Esophagus squamous epithelium (tissue), 5 donors: ENCODE data around the gene FIBP. TPM values are rescaled to one million over a fixed set of nuclear protein-coding genes. Genes with fewer than 3 reads are reported as not detected.
A peak's percentile ranks its signal among the peaks of the same experiment; 100 is the strongest.

Experiments used
- DNase-seq: peaks from one replicate; lab custom pipeline; 2025; lab: John Stamatoyannopoulos, UW
- H3K27ac ChIP-seq, 4 donors: fragments of 200-600 bp; sonication (generic); one replicate each; pipeline ENCODE4 v1.5.1; 2016 to 2019; ENCODE audit warnings: mild to moderate bottlenecking in 1 of 4
- H3K27me3 ChIP-seq, 4 donors: fragments of 200-600 bp; sonication (generic); 1 replicate in 3 of 4; 2 replicates in 1 of 4; pipeline versions ENCODE4 v1.5.1 to v1.6.0; 2017 to 2021; ENCODE audit warnings: antibody characterized with exemption in 1 of 4
- H3K36me3 ChIP-seq, 3 donors: fragments of 200-600 bp; sonication (generic); one replicate each; pipeline ENCODE4 v1.5.1; 2016 to 2019
- H3K4me1 ChIP-seq, 3 donors: fragments of 200-600 bp; sonication (generic); one replicate each; pipeline ENCODE4 v1.5.1; 2017 to 2019
- H3K4me3 ChIP-seq, 4 donors: fragments of 200-600 bp; sonication (generic); 1 replicate in 3 of 4; 2 replicates in 1 of 4; pipeline ENCODE4 v1.5.1; 2016 to 2019; ENCODE audit warnings: mild to moderate bottlenecking in 2 of 4, moderate library complexity in 1 of 4
- H3K9me3 ChIP-seq, 3 donors: fragments of 200-600 bp; sonication (generic); one replicate each; pipeline ENCODE4 v1.5.1; 2016 to 2019
- POLR2A ChIP-seq, 4 donors: fragments of 450-650 bp; IDR thresholded peaks; one replicate each; pipeline ENCODE4 v1.6.1; 2017; ENCODE audit warnings: antibody characterized with exemption in 4 of 4, mild to moderate bottlenecking in 4 of 4, moderate library complexity in 3 of 4
- WGBS, 2 donors: methylation state at CpG; one replicate each; pipeline ENCODE4 v1.1.5; 2018; 5-methylcytosine and 5-hydroxymethylcytosine counted together
- intact Hi-C: fragments of 100-400 bp; cut with DNase I; formaldehyde crosslinking; loops from one replicate; pipeline ENCODE4 v1.15.0; 2022
- total RNA-seq, 4 donors: library from RNA; depleted of rRNA; stranded (reverse); fragments of >200 nt; gene quantifications; one replicate each; pipeline ENCODE4 v1.1.0, GENCODE V29; 2016
- TF ChIP-seq, protein P1 (sequence below), 6 experiments: fragments of 450-650 bp in 4 of 6; fragments of 200-600 bp in 2 of 6; sonication (generic) in 2 of 6; IDR thresholded peaks; one replicate each; pipeline ENCODE4 v1.5.1; 2016 to 2019; ENCODE audit warnings: antibody characterized with exemption in 6 of 6, mild to moderate bottlenecking in 4 of 6, moderate library complexity in 4 of 6
- donor health status: DM: yes; HTN: yes; CAD: no.

Gene FIBP
- total RNA-seq, 4 donors from 2014 or later: 35.7 to 60.1 (median 38.4) TPM

DNA sequence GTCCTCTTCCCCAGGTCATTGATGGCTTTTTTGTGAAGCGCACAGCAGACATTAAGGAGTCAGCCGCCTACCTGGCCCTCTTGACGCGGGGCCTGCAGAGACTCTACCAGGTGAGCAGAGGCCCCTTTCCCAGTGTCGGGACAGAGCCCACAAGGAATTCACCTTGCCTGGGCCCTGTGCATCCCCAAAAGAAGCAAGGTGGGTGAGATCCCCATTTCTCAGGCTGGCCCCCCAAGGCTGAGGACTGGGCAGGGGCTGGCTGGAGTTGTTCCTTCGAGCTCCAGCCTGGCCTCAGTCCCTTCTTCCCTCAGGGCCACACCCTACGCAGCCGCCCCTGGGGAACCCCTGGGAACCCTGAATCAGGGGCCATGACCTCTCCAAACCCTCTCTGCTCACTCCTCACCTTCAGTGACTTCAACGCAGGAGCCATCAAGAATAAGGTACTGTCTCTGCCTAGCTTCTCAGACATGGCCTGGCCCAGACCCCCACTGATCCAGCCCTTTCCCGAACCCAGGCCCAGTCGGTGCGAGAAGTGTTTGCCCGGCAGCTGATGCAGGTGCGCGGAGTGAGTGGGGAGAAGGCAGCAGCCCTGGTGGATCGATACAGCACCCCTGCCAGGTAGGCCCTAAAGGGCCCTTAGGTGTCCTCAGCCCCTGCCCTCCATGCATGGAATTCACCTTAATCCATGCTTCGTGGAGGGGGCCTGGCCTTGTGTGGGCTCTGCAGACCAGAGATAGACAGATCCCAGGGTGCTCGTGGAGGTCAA lies 23.4 kb downstream of the FIBP start:
- H3K27me3 ChIP-seq: no peaks in the 10 kb centered on the region
- intact Hi-C loops: no loop called here
- peaks cover 17 to 69% (median 39%) of the 10 kb centered on the region in 3 donors for H3K36me3 ChIP-seq
- H3K9me3 ChIP-seq: no peaks in the 10 kb centered on the region
- DNase-seq: no peak
- H3K4me3 ChIP-seq: no peak overlapping the region
- TF ChIP-seq, protein P1, sequence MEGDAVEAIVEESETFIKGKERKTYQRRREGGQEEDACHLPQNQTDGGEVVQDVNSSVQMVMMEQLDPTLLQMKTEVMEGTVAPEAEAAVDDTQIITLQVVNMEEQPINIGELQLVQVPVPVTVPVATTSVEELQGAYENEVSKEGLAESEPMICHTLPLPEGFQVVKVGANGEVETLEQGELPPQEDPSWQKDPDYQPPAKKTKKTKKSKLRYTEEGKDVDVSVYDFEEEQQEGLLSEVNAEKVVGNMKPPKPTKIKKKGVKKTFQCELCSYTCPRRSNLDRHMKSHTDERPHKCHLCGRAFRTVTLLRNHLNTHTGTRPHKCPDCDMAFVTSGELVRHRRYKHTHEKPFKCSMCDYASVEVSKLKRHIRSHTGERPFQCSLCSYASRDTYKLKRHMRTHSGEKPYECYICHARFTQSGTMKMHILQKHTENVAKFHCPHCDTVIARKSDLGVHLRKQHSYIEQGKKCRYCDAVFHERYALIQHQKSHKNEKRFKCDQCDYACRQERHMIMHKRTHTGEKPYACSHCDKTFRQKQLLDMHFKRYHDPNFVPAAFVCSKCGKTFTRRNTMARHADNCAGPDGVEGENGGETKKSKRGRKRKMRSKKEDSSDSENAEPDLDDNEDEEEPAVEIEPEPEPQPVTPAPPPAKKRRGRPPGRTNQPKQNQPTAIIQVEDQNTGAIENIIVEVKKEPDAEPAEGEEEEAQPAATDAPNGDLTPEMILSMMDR (IDR thresholded peaks at IDR 0.05): no peak
- no peak for TF ChIP-seq POLR2A (IDR thresholded peaks at IDR 0.05)
- H3K4me1 ChIP-seq: peaks cover 13 to 44% (median 16%) of the 10 kb centered on the region in 3 donors
- no peak overlapping the region for H3K27ac ChIP-seq
- WGBS, 2 donors: 75 to 85% methylated on average over 4 to 12 of the region's 18 CpGs

DNA sequence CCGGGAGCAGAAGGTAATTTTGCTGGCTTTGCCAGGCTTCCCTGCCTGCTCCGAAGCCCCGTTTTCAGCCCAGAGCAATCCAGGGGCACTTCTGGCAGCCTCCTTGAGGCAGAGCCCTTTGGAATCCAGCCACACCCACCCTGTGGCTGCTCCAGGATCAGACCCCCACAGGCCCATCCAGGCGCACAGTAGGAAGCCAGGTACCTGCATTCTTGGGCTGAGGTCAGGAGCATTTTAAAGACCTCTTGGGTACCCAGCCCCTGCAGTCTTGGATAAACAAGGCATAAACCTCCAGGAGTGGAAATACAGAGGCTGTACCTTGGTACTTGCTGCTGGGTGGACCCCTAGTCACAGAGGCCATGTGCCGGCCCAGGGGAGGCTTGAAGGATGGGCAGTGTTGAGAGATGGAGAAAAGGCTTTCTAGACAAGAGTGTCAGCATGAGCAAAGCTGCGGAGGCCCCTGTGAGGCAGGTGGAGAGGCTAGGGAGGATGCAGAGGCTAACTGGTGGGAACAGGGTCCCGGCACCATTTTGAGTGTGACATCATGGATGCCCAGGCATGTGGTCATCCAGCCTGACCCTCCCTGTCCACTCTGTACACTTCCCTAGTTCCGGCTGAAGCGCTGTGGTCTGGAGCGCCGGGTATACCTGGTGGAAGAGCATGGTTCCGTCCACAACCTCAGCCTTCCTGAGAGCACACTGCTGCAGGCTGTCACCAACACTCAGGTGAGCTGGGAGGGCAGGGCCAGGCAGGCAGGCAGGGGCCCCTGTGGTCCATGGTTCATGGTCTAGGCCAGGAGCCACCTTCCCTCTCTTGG lies 24.2 kb downstream of the FIBP start:
- H3K27me3 ChIP-seq: no peaks in the 10 kb centered on the region
- DNase-seq: no peak
- peaks cover 17 to 69% (median 39%) of the 10 kb centered on the region in 3 donors for H3K36me3 ChIP-seq
- intact Hi-C loops: no loop called here
- H3K27ac ChIP-seq: no peak overlapping the region
- peaks cover 16 to 49% (median 17%) of the 10 kb centered on the region in 3 donors for H3K4me1 ChIP-seq
- TF ChIP-seq, protein P1 (IDR thresholded peaks at IDR 0.05): no peak
- TF ChIP-seq POLR2A (IDR thresholded peaks at IDR 0.05): no peak
- 56 to 81% methylated on average over 3 to 8 of the region's 12 CpGs for WGBS, 2 donors
- H3K4me3 ChIP-seq: no peak overlapping the region
- no peaks in the 10 kb centered on the region for H3K9me3 ChIP-seq

GRCh38 chr11:65862941-65863888 lies 25.1 kb downstream of the FIBP start:
- Histone ChIP-seq H3K4me1 (peaks cover 16 to 57% (median 19%) of the 10 kb centered on the region in 3 donors), H3K27ac (no peak overlapping the region), H3K4me3 (no peak overlapping the region), H3K9me3 (no peaks in the 10 kb centered on the region), H3K36me3 (peaks cover 17 to 68% (median 39%) of the 10 kb centered on the region in 3 donors), H3K27me3 (no peaks in the 10 kb centered on the region)
- no peak for TF ChIP-seq POLR2A (IDR thresholded peaks at IDR 0.05)
- TF ChIP-seq, protein P1 (IDR thresholded peaks at IDR 0.05): no peak
- no peak for DNase-seq
- intact Hi-C loops: no loop called here
- 83 to 94% methylated on average over 13 to 18 of the region's 24 CpGs for WGBS, 2 donors

DNA sequence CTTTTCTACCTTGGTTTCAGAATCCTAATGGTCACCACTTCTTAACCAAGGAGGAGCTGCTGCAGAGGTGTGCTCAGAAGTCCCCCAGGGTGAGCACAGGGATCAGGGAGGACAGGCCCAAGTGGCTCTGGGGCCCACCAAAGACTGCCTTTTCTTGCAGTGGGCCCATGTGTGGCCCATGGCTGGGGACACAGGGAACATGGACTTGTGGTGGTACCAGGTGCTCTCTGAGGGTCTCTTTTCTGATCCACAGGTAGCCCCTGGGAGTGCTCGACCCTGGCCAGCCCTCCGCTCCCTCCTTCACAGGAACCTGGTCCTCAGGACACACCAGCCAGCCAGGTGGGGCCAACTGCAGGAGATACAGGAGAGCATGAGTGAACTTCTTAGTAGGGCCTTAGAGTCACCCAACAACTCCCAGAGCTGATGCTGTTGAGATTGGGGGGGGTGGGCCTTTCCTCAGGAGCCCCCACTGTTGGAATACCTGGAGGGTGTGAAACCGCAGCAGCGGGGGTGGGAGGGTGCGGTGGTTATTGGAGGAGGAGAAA lies 26.0 kb downstream of the FIBP start:
- Histone ChIP-seq H3K27me3 (no peaks in the 10 kb centered on the region), H3K36me3 (peaks cover 17 to 58% (median 39%) of the 10 kb centered on the region in 3 donors), H3K4me3 (no peak overlapping the region), H3K4me1 (peaks cover 16 to 52% (median 19%) of the 10 kb centered on the region in 3 donors), H3K27ac (peak overlapping the region in 3 of 4 donors; percentile 96 to 98 (median 97)), H3K9me3 (no peaks in the 10 kb centered on the region)
- intact Hi-C loops: no loop called here
- 92 to 100% methylated on average over 1 to 3 of the region's 5 CpGs for WGBS, 2 donors
- no peak for DNase-seq
- no peak for TF ChIP-seq POLR2A (IDR thresholded peaks at IDR 0.05)
- TF ChIP-seq, protein P1 (IDR thresholded peaks at IDR 0.05): no peak
